GM12878 (cell line): Measurements from ENCODE around the gene HERPUD2. TPM values are rescaled to one million over a fixed set of nuclear protein-coding genes. Genes with fewer than 3 reads are reported as not detected.

ENCODE experiments used
- ATAC-seq: fragments of 200-7000 bp; cut with Tn5 transposase; 3 replicates; pipeline ENCODE4 v1.9.1; 2020; ENCODE audit warnings: mild to moderate bottlenecking, moderate library complexity
- BruUV-seq: library from RNA; stranded (reverse); fragments of 400-500 nt; replicated peaks from 2 replicates; lab custom pipeline; 2021; lab: Mats Ljungman, UMichigan
- CTCF ChIA-PET: fragments of 300-600 bp; sonication (Branson Sonifier 250); formaldehyde crosslinking; extraction: SDS; loops from one replicate; lab custom pipeline; 2021; ENCODE audit warnings: inconsistent platforms; lab: Yijun Ruan, JAX
- POLR2A ChIA-PET: fragments of 350-600 bp; formaldehyde crosslinking; extraction: SDS; loops from one replicate; lab custom pipeline; 2021; ENCODE audit warnings: inconsistent platforms; lab: Charles Lee
- RAD21 ChIA-PET: fragments of 300-600 bp; sonication (Branson Sonifier 250); formaldehyde crosslinking; loops from one replicate; lab custom pipeline; 2023; ENCODE audit warnings: antibody characterized with exemption; ENCODE audit not compliant: unreplicated experiment; lab: Charles Lee
- SMC1A ChIA-PET: fragments of 300-600 bp; sonication (Branson Sonifier 250); formaldehyde crosslinking; loops from one replicate; lab custom pipeline; 2023; ENCODE audit not compliant: unreplicated experiment, uncharacterized antibody; lab: Charles Lee
- DNase-seq: peaks from one replicate; pipeline ENCODE4 v3.0.0-alpha.2; 2011; ENCODE audit warnings: low read depth, low spot score
- FAIRE-seq: peaks from 3 replicates; lab custom pipeline; 2011; peaks lifted over from hg19 to GRCh38; lab: Jason Lieb, UNC
- H2AFZ ChIP-seq: 2 replicates; pipeline ENCODE4 v1.6.0; 2011; ENCODE audit warnings: low read depth, low read length, control low read depth; ENCODE audit not compliant: control insufficient read depth
- H3K27ac ChIP-seq: 2 replicates; pipeline ENCODE4 v1.5.1; 2011; ENCODE audit warnings: control low read depth; ENCODE audit not compliant: control insufficient read depth, insufficient read depth
- H3K27me3 ChIP-seq, 2 experiments: replicated peaks in 1 of 2; 2 replicates each; pipeline versions ENCODE4 v1.6.0 to v1.6.1; 2011; ENCODE audit warnings: low read length in 1 of 2; ENCODE audit not compliant: control insufficient read depth in 2 of 2, insufficient read depth in 2 of 2
- H3K36me3 ChIP-seq, 2 experiments: 2 replicates each; pipeline ENCODE4 v1.5.1; 2011; ENCODE audit warnings: low read length in 1 of 2; ENCODE audit not compliant: control insufficient read depth in 2 of 2, insufficient read depth in 2 of 2
- H3K4me1 ChIP-seq: 2 replicates; pipeline ENCODE4 v1.6.1; 2011; ENCODE audit warnings: mild to moderate bottlenecking, low read length, moderate library complexity, mixed read lengths; ENCODE audit not compliant: control insufficient read depth, insufficient read depth
- H3K4me2 ChIP-seq: 2 replicates; pipeline ENCODE4 v1.6.0; 2011; ENCODE audit warnings: control low read depth; ENCODE audit not compliant: control insufficient read depth, insufficient read depth
- H3K4me3 ChIP-seq: fragments of 200-600 bp; sonication (generic); 2 replicates; pipeline ENCODE4 v1.5.1; 2016
- H3K79me2 ChIP-seq: 2 replicates; pipeline ENCODE4 v1.6.0; 2011; ENCODE audit warnings: low read length; ENCODE audit not compliant: control insufficient read depth, insufficient read depth
- H3K9ac ChIP-seq: 2 replicates; pipeline ENCODE4 v1.8.0; 2011; ENCODE audit warnings: low read length, control low read depth, mixed read lengths; ENCODE audit not compliant: control insufficient read depth, insufficient read depth
- H3K9me3 ChIP-seq: replicated peaks from 3 replicates; pipeline ENCODE4 v1.5.1; 2011; ENCODE audit warnings: mild to moderate bottlenecking, low read length; ENCODE audit not compliant: control insufficient read depth, insufficient read depth
- H4K20me1 ChIP-seq: 2 replicates; pipeline ENCODE4 v1.6.0; 2011; ENCODE audit not compliant: control insufficient read depth, insufficient read depth
- CREM ChIP-seq: IDR thresholded peaks from 2 replicates; pipeline ENCODE4 v1.6.1; 2014; ENCODE audit warnings: antibody characterized with exemption, low read depth
- DPF2 ChIP-seq: fragments of 450-650 bp; IDR thresholded peaks from 2 replicates; pipeline ENCODE4 v1.6.1; 2017; ENCODE audit warnings: mild to moderate bottlenecking
- EZH2 ChIP-seq: IDR thresholded peaks from 2 replicates; pipeline ENCODE4 v1.6.1; 2012; ENCODE audit warnings: low read depth, mild to moderate bottlenecking, control low read depth, inconsistent platforms, low read length, borderline replicate concordance; ENCODE audit not compliant: control insufficient read depth
- MXI1 ChIP-seq: fragments of 150-350 bp; IDR thresholded peaks from 2 replicates; pipeline ENCODE4 v1.6.1; 2011; ENCODE audit warnings: low read depth, mild to moderate bottlenecking, inconsistent platforms, low read length, improper control_type of control experiment
- NFYA ChIP-seq: IDR thresholded peaks from 2 replicates; pipeline ENCODE4 v1.6.1; 2011; ENCODE audit warnings: low read depth, mild to moderate bottlenecking, low read length, improper control_type of control experiment, borderline replicate concordance
- TAF1 ChIP-seq: IDR thresholded peaks from 2 replicates; pipeline ENCODE4 v1.6.1; 2011; ENCODE audit warnings: mild to moderate bottlenecking, low read depth, low read length, borderline replicate concordance
- USF1 ChIP-seq: IDR thresholded peaks from 2 replicates; pipeline ENCODE4 v1.6.1; 2011; ENCODE audit warnings: borderline replicate concordance, low read depth, mild to moderate bottlenecking, moderate library complexity, mixed read lengths, low read length; ENCODE audit not compliant: insufficient read depth; ENCODE audit errors: extremely low read length
- ZZZ3 ChIP-seq: IDR thresholded peaks from 2 replicates; pipeline ENCODE4 v1.6.1; 2011; ENCODE audit warnings: low read depth; ENCODE audit not compliant: control insufficient read depth, insufficient read length
- WGBS: methylation state at CpG from one replicate; pipeline ENCODE4 v1.1.6; 2016; ENCODE audit warnings: low lambda C conversion rate; ENCODE audit not compliant: insufficient replicate concordance, insufficient coverage; ENCODE audit errors: missing lambda C conversion rate; 5-methylcytosine and 5-hydroxymethylcytosine counted together
- in situ Hi-C: fragments of 300-500 bp; cut with MboI; formaldehyde crosslinking; loops from 9 replicates; pipeline ENCODE4 v1.14.3; 2018; ENCODE audit warnings: mixed read lengths
- intact Hi-C: fragments of 100-400 bp; cut with micrococcal nuclease; formaldehyde crosslinking; loops from one replicate; pipeline ENCODE4 v1.14.2; 2022; ENCODE audit not compliant: unreplicated experiment
- polyA plus RNA-seq, 11 experiments: library from polyadenylated mRNA; depleted of rRNA in 4 of 11; unstranded in 6 of 11; stranded (reverse) in 5 of 11; fragments of >200 nt; fragmentation: Nextera tagmentation in 4 of 11; fragmentation: Illumina TruSeq in 1 of 11; extraction: Ambion mirVana in 4 of 11; extraction: Trizol in 1 of 11; gene quantifications; 1 replicate in 1 of 11; 2 replicates in 10 of 11; pipeline versions ENCODE4 v1.2.1 to v1.2.3, GENCODE V29; 2011 to 2016; ENCODE audit warnings: inconsistent platforms in 2 of 11, missing spikeins in 2 of 11, low read depth in 1 of 11
- total RNA-seq, 4 experiments: library from RNA; depleted of rRNA in 3 of 4; stranded (reverse); fragments of >200 nt in 3 of 4; fragmentation: Illumina TruSeq in 1 of 4; extraction: Trizol in 1 of 4; gene quantifications; 2 replicates each; pipeline versions ENCODE4 v1.2.1 to v1.2.3, GENCODE V29; 2013 to 2021
- TF ChIP-seq, protein P1 (sequence below), 3 experiments: IDR thresholded peaks in 2 of 3; conservative IDR thresholded peaks in 1 of 3; 2 replicates each; pipeline ENCODE4 v1.5.1; 2011; ENCODE audit warnings: low read depth in 3 of 3, low read length in 3 of 3, mild to moderate bottlenecking in 3 of 3, control low read depth in 2 of 3, moderate library complexity in 2 of 3, inconsistent platforms in 1 of 3, mixed read lengths in 1 of 3; ENCODE audit not compliant: control insufficient read depth in 2 of 3, insufficient read depth in 1 of 3; ENCODE audit errors: extremely low read depth in 1 of 3
- TF ChIP-seq, protein P2 (sequence below): fragments of 450-650 bp; IDR thresholded peaks from 2 replicates; pipeline ENCODE4 v1.6.1; 2017; ENCODE audit warnings: antibody characterized with exemption, mild to moderate bottlenecking, moderate library complexity

The HERPUD2 gene
- total and polyA plus RNA-seq, 10 of the 15 experiments (the other 5 are each of a cell fraction or from before 2014, with no cell fraction given) = 4.7 to 69.6 (median 13.9) TPM

GRCh38 chr7:35593899-35594298 lies 101.0 kb downstream of the HERPUD2 start:
- Histone ChIP-seq H3K4me3 (no peak overlapping the region), H3K9ac (no peak overlapping the region)
- POLR2A ChIA-PET = no interaction called here
- TF ChIP-seq, protein P1, sequence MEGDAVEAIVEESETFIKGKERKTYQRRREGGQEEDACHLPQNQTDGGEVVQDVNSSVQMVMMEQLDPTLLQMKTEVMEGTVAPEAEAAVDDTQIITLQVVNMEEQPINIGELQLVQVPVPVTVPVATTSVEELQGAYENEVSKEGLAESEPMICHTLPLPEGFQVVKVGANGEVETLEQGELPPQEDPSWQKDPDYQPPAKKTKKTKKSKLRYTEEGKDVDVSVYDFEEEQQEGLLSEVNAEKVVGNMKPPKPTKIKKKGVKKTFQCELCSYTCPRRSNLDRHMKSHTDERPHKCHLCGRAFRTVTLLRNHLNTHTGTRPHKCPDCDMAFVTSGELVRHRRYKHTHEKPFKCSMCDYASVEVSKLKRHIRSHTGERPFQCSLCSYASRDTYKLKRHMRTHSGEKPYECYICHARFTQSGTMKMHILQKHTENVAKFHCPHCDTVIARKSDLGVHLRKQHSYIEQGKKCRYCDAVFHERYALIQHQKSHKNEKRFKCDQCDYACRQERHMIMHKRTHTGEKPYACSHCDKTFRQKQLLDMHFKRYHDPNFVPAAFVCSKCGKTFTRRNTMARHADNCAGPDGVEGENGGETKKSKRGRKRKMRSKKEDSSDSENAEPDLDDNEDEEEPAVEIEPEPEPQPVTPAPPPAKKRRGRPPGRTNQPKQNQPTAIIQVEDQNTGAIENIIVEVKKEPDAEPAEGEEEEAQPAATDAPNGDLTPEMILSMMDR (IDR thresholded peaks at IDR 0.05 in 2 of 3, conservative IDR thresholded peaks at IDR 0.05 in 1 of 3; ENCODE audit: control insufficient read depth in 2 of 3, extremely low read depth in 1 of 3, insufficient read depth in 1 of 3, low read depth in 3 of 3, low read length in 3 of 3) = peak; percentile 10 to 56 (median 40); a peak in 4 of 6 replicates
- TF ChIP-seq CREM = no peak
- TF ChIP-seq, all 136 proteins: peak for 1
- Histone ChIP-seq H3K4me2 (no peak overlapping the region), H3K27ac (no peak overlapping the region), H3K79me2 (no peaks in the 10 kb centered on the region), H3K4me1 (no peaks in the 10 kb centered on the region), H3K36me3 (no peaks in the 10 kb centered on the region), H4K20me1 (no peaks in the 10 kb centered on the region), H2AFZ (no peak overlapping the region), H3K27me3 (no peaks in the 10 kb centered on the region; a peak in 1 of 4 replicates), H3K9me3 (no peaks in the 10 kb centered on the region)
- CTCF ChIA-PET = interaction anchor here (0.6 to 2.6 kb wide), 14 partner anchors 8 to 250 kb away, joined by 3 to 15 read pairs (median 4); no protein-coding TSS in a partner anchor
- RAD21 ChIA-PET = interaction anchor here (0.7 to 1.0 kb wide), 2 partner anchors 379 to 871 kb away, joined by 3 read pairs; no protein-coding TSS in a partner anchor
- no peak for DNase-seq
- no peak for ATAC-seq
- in situ Hi-C loops = no loop called here
- 58% methylated on average over 8 of the region's 8 CpGs for WGBS
- intact Hi-C loops = no loop called here
- no peak for FAIRE-seq
- SMC1A ChIA-PET = no interaction called here
- no TSS peak for BruUV-seq

DNA sequence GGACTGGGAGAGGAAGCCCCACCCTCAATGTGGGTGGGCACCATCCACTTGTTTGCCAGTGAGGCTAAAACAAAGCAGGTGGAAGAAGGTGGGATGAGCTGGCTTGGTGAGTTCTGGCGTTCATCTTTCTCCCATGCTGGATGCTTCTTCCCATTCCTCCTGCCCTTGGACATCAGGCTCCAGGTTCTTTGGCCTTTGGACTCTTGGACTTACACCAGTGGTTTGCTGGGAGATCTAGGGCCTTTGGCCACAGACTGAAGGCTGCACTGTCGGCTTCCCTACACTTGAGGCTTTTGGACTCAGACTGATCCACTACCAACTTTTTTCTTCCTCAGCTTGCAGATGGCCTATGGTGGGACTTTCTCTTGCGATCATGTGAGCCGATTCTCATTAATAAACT lies 106.3 kb downstream of the HERPUD2 start:
- no peak overlapping the region for H3K27ac ChIP-seq
- H3K4me2 ChIP-seq = no peak overlapping the region
- H3K4me1 ChIP-seq = no peaks in the 10 kb centered on the region
- H3K27me3 ChIP-seq = 0 out of 4 replicates have a peak, but pooled peaks cover 0 to 2% of the 10 kb centered on the region in 2 experiments
- H3K9me3 ChIP-seq = no peaks in the 10 kb centered on the region
- no peaks in the 10 kb centered on the region for H3K79me2 ChIP-seq
- in situ Hi-C loops = no loop called here
- H4K20me1 ChIP-seq = no peaks in the 10 kb centered on the region
- BruUV-seq = no TSS peak
- CTCF ChIA-PET = no interaction called here
- FAIRE-seq (no peak), ATAC-seq (no peak), DNase-seq (no peak)
- SMC1A ChIA-PET = interaction anchor here (1.7 kb wide), 1 partner anchor 34 kb away, joined by 5 read pairs; no protein-coding TSS in a partner anchor
- H3K9ac ChIP-seq = no peak overlapping the region
- POLR2A ChIA-PET = no interaction called here
- RAD21 ChIA-PET = no interaction called here
- H3K4me3 ChIP-seq = no peak overlapping the region
- H3K36me3 ChIP-seq = no peaks in the 10 kb centered on the region
- intact Hi-C loops = no loop called here
- 56% methylated on average over 4 of the region's 4 CpGs for WGBS
- H2AFZ ChIP-seq = no peak overlapping the region
- no peak for TF ChIP-seq EZH2
- TF ChIP-seq TAF1 = no peak
- TF ChIP-seq, protein P2, sequence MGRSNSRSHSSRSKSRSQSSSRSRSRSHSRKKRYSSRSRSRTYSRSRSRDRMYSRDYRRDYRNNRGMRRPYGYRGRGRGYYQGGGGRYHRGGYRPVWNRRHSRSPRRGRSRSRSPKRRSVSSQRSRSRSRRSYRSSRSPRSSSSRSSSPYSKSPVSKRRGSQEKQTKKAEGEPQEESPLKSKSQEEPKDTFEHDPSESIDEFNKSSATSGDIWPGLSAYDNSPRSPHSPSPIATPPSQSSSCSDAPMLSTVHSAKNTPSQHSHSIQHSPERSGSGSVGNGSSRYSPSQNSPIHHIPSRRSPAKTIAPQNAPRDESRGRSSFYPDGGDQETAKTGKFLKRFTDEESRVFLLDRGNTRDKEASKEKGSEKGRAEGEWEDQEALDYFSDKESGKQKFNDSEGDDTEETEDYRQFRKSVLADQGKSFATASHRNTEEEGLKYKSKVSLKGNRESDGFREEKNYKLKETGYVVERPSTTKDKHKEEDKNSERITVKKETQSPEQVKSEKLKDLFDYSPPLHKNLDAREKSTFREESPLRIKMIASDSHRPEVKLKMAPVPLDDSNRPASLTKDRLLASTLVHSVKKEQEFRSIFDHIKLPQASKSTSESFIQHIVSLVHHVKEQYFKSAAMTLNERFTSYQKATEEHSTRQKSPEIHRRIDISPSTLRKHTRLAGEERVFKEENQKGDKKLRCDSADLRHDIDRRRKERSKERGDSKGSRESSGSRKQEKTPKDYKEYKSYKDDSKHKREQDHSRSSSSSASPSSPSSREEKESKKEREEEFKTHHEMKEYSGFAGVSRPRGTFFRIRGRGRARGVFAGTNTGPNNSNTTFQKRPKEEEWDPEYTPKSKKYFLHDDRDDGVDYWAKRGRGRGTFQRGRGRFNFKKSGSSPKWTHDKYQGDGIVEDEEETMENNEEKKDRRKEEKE = no peak
- no peak for TF ChIP-seq DPF2
- no peak for TF ChIP-seq MXI1
- TF ChIP-seq ZZZ3 = no peak
- no peak for TF ChIP-seq NFYA
- TF ChIP-seq USF1 = no peak
